ENCODE data around the gene TRAF5. TPM values are rescaled to one million over a fixed set of nuclear protein-coding genes. Genes with fewer than 3 reads are reported as not detected.

TRAF5 gene
- total and polyA plus RNA-seq, 2 donors (not counting 3 experiments of a cell fraction or from before 2014, with no cell fraction given), result 8.5 to 17.6 TPM

DNA sequence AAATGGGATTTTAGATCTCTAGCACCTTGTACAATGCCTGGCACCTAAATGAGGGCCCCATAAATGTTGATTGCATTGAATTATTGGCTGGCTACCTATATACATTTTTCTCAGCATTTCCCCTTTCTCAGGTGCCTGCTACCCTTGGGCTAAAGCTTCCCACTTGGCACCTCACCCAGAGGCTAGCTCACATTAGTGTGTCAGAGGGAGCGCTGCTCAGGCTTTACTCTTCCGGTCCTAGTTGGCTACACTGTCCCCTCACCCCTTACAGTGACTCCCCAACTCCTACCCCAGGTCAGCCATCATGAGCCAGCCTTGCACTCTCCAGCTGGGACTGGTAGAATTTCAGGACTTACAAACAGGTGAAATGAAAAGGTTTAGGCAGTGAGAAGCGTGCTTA is 9.5 kb downstream of the TRAF5 start:
- H3K36me3 ChIP-seq (ENCODE audit: control insufficient read depth in 2 of 2, extremely low read depth in 1 of 2, insufficient read depth in 2 of 2, low read length in 2 of 2), result no peaks in the 10 kb centered on the region
- intact Hi-C loops (cut with micrococcal nuclease), result no loop called here
- ChIA-PET POLR2A (no interaction called here), CTCF (interaction anchor here (1.0 to 1.4 kb wide), 4 partner anchors 10 to 140 kb away, joined by 3 to 5 read pairs (median 4); no protein-coding TSS in a partner anchor)
- DNase-seq (ENCODE audit: low read depth, low spot score) (no peak), FAIRE-seq (no peak)
- no peak overlapping the region for H3K9ac ChIP-seq (replicated peaks; ENCODE audit: extremely low read depth, insufficient read depth, low read length)
- H3K27ac ChIP-seq (ENCODE audit: insufficient read depth, low read depth, low read length), result no peak overlapping the region
- dilution Hi-C loops (cut with MboI; ENCODE audit: extremely low pct_ligation_motif_present, low sequenced_read_pairs), result no loop called here
- TF ChIP-seq GATA2 (IDR thresholded peaks at IDR 0.05; ENCODE audit: insufficient read depth, insufficient read length, low read depth, low read length), result no peak
- TF ChIP-seq POLR2AphosphoS5 (IDR thresholded peaks at IDR 0.05; ENCODE audit: insufficient read depth, low read depth, low read length), result no peak
- TF ChIP-seq FOS (IDR thresholded peaks at IDR 0.05; ENCODE audit: borderline replicate concordance, insufficient read depth, low read length), result no peak
- TF ChIP-seq, protein P1, sequence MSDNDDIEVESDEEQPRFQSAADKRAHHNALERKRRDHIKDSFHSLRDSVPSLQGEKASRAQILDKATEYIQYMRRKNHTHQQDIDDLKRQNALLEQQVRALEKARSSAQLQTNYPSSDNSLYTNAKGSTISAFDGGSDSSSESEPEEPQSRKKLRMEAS (IDR thresholded peaks at IDR 0.05; ENCODE audit: insufficient read depth, insufficient read length), result no peak
- no peak for TF ChIP-seq EZH2 (IDR thresholded peaks at IDR 0.05; ENCODE audit: borderline replicate concordance, low read depth, low read length, severe bottlenecking)
- no peak for TF ChIP-seq POLR2A (IDR thresholded peaks at IDR 0.05; ENCODE audit: low read depth, low read length)
- no TSS peak for BruUV-seq (replicated peaks)
- H4K20me1 ChIP-seq (replicated peaks; ENCODE audit: control insufficient read depth, extremely low read depth, insufficient read depth, low read length), result no peaks in the 10 kb centered on the region
- H3K9me1 ChIP-seq (replicated peaks; ENCODE audit: control insufficient read depth, extremely low read depth, insufficient read depth, low read length), result no peaks in the 10 kb centered on the region
- H3K4me2 ChIP-seq (ENCODE audit: insufficient read depth, low read length), result no peak overlapping the region
- no peaks in the 10 kb centered on the region for H3K27me3 ChIP-seq (ENCODE audit: control insufficient read depth in 2 of 2, insufficient read depth in 2 of 2, low read length in 2 of 2)
- H3K79me2 ChIP-seq (ENCODE audit: control insufficient read depth, insufficient read depth, low read length), result no peaks in the 10 kb centered on the region
- H3K4me1 ChIP-seq (ENCODE audit: control insufficient read depth, extremely low read depth, insufficient read depth, low read length), result peaks cover 12% of the 10 kb centered on the region
- H2AFZ ChIP-seq (ENCODE audit: low read depth, low read length), result no peak overlapping the region
- no peaks in the 10 kb centered on the region for H3K9me3 ChIP-seq (replicated peaks; ENCODE audit: control insufficient read depth, insufficient read depth, low read length)
- no peak overlapping the region for H3K4me3 ChIP-seq (replicated peaks in 1 of 3; ENCODE audit: insufficient read depth in 1 of 3, low read depth in 1 of 3, low read length in 3 of 3)

- no peaks in the 10 kb centered on the region for H4K20me1 ChIP-seq (replicated peaks; ENCODE audit: control insufficient read depth, extremely low read depth, insufficient read depth, low read length)
- H3K27ac ChIP-seq (ENCODE audit: insufficient read depth, low read depth, low read length), result no peak overlapping the region
- no peaks in the 10 kb centered on the region for H3K36me3 ChIP-seq (ENCODE audit: control insufficient read depth in 2 of 2, extremely low read depth in 1 of 2, insufficient read depth in 2 of 2, low read length in 2 of 2)
- dilution Hi-C loops (cut with MboI; ENCODE audit: extremely low pct_ligation_motif_present, low sequenced_read_pairs) (no loop called here), intact Hi-C loops (cut with micrococcal nuclease) (no loop called here)
- no peaks in the 10 kb centered on the region for H3K79me2 ChIP-seq (ENCODE audit: control insufficient read depth, insufficient read depth, low read length)
- POLR2A ChIA-PET, result no interaction called here
- TF ChIP-seq POLR2AphosphoS5 (IDR thresholded peaks at IDR 0.05; ENCODE audit: insufficient read depth, low read depth, low read length) (no peak), FOS (IDR thresholded peaks at IDR 0.05; ENCODE audit: borderline replicate concordance, insufficient read depth, low read length) (no peak), POLR2A (IDR thresholded peaks at IDR 0.05; ENCODE audit: low read depth, low read length) (no peak), GATA2 (IDR thresholded peaks at IDR 0.05; ENCODE audit: insufficient read depth, insufficient read length, low read depth, low read length) (no peak), MYC (IDR thresholded peaks at IDR 0.05; ENCODE audit: low read depth, low read length) (no peak), JUN (IDR thresholded peaks at IDR 0.05; ENCODE audit: borderline replicate concordance, insufficient read depth, insufficient read length, low read depth) (no peak), EZH2 (IDR thresholded peaks at IDR 0.05; ENCODE audit: borderline replicate concordance, low read depth, low read length, severe bottlenecking) (no peak)
- TF ChIP-seq, protein P1 (IDR thresholded peaks at IDR 0.05; ENCODE audit: insufficient read depth, insufficient read length), result no peak
- TF ChIP-seq, protein P2, sequence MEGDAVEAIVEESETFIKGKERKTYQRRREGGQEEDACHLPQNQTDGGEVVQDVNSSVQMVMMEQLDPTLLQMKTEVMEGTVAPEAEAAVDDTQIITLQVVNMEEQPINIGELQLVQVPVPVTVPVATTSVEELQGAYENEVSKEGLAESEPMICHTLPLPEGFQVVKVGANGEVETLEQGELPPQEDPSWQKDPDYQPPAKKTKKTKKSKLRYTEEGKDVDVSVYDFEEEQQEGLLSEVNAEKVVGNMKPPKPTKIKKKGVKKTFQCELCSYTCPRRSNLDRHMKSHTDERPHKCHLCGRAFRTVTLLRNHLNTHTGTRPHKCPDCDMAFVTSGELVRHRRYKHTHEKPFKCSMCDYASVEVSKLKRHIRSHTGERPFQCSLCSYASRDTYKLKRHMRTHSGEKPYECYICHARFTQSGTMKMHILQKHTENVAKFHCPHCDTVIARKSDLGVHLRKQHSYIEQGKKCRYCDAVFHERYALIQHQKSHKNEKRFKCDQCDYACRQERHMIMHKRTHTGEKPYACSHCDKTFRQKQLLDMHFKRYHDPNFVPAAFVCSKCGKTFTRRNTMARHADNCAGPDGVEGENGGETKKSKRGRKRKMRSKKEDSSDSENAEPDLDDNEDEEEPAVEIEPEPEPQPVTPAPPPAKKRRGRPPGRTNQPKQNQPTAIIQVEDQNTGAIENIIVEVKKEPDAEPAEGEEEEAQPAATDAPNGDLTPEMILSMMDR (IDR thresholded peaks at IDR 0.05; ENCODE audit: extremely low read depth in 1 of 2, insufficient read depth in 1 of 2, low read depth in 1 of 2, low read length in 2 of 2), result no peak
- FAIRE-seq (no peak), DNase-seq (ENCODE audit: low read depth, low spot score) (no peak)
- H3K9me1 ChIP-seq (replicated peaks; ENCODE audit: control insufficient read depth, extremely low read depth, insufficient read depth, low read length), result no peaks in the 10 kb centered on the region
- no peaks in the 10 kb centered on the region for H3K27me3 ChIP-seq (ENCODE audit: control insufficient read depth in 2 of 2, insufficient read depth in 2 of 2, low read length in 2 of 2)
- H2AFZ ChIP-seq (ENCODE audit: low read depth, low read length), result no peak overlapping the region
- H3K4me3 ChIP-seq (replicated peaks in 1 of 3; ENCODE audit: insufficient read depth in 1 of 3, low read depth in 1 of 3, low read length in 3 of 3), result no peak overlapping the region
- no TSS peak for BruUV-seq (replicated peaks)
- no peaks in the 10 kb centered on the region for H3K9me3 ChIP-seq (replicated peaks; ENCODE audit: control insufficient read depth, insufficient read depth, low read length)
- CTCF ChIA-PET, result interaction anchor here (1.2 to 2.0 kb wide), 3 partner anchors 10 to 140 kb away, joined by 3 to 5 read pairs (median 5); no protein-coding TSS in a partner anchor
- H3K9ac ChIP-seq (replicated peaks; ENCODE audit: extremely low read depth, insufficient read depth, low read length), result no peak overlapping the region
- peaks cover 12% of the 10 kb centered on the region for H3K4me1 ChIP-seq (ENCODE audit: control insufficient read depth, extremely low read depth, insufficient read depth, low read length)
- H3K4me2 ChIP-seq (ENCODE audit: insufficient read depth, low read length), result no peak overlapping the region
These were observed 10.1 kb downstream of the TRAF5 start for GRCh38 chr1:211336775-211337174.

Measured in endothelial cell of umbilical vein (primary cell).